ENCODE data around the gene C20orf96.
"Not testable (repeated sequence)": the region's sequence is repeated elsewhere in the genome, so short reads cannot be mapped to it uniquely, and the experiment has no call there.

C20orf96 gene

GRCh38 chr20:290084-290831 lies at the start of gene C20orf96:
TSS of gene C20orf96 (minus strand) at chr20:290750. CDS start at chr20:290610, 140 bp downstream.
- DNase-seq: peak; percentile 97

DNA sequence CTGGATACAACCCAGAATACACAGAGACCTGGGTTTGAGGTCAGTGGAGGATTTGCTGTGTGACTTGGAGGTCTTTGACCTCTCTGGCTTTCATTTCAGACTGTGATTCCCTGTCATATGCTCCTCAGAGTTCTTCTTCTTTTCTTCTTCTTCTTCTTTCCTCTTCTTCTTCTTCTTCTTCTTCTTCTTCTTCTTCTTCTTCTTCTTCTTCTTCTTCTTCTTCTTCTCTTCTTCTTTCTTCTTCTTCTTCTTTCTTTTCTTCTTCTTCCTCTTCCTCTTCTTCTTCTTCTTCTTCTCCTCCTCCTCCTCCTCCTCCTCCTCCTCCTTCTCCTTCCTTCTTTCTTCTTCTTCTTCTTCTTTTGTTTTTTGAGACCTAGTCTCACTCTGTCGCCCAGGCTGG lies 45.5 kb upstream of the C20orf96 start:
- not testable (repeated sequence) for DNase-seq

DNA sequence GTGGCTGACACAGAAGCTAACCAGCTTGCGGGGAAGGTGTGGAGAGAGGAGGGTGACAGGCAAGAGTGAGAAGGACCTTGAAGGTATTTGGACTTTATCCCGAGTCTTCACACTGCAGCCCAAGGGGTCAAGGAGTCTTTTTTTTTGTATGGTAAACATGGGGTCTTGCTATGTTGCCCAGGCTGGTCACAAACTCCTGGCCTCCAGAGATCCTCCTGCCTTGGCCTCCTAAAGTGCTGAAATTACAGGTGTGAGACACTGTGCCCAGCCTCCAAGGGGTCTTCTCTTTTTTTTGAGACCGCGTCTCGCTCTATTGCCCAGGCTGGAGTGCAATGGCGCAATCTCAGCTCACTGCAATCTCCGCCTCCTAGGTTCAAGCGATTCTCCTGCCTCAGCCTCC lies 44.0 kb upstream of the C20orf96 start:
- no peak for DNase-seq

DNA sequence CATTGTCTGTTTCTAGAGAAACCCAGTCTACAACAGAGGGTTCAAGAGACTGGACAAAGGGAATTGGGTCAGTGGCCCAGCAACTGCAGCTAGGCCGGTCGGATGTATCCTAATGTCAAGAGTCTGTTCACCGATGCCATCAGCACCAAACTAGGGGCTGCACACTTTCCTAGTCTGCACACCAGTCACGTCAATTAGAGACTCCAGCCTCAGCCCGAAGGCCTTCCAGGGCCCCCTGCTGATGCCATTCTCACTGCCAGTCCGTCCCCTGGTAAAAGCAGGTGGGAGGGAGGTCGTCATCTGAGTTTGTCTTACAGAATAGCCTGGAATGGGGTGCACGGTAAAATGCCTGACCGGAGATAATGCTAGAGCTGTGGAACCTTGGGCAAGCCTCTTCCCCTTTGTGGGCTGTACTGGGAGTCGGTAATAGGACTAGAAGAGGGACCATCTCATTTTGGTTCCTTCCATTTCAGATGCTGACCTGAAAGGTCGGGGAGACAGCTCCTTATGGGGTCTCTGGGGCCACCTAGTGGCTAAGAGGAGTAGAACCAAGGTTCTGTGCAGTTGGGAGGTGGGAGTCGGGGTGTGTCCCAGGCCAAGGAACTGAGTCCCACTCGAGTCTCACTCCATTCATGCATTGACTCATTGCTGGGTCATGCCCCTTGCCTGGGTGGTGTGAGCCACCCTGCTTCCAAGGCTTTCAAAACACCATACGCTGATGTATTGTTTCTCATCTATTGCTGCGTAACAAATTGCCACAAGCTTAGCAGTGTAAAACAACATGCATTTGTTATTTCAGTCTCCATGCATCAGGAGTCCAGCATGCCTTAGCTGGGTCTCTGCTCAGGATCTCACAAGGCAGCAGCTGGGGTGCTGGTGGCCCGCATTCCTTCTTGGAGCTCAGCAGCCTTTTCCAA lies 39.9 kb upstream of the C20orf96 start:
- peak; percentile 81 for DNase-seq

DNA sequence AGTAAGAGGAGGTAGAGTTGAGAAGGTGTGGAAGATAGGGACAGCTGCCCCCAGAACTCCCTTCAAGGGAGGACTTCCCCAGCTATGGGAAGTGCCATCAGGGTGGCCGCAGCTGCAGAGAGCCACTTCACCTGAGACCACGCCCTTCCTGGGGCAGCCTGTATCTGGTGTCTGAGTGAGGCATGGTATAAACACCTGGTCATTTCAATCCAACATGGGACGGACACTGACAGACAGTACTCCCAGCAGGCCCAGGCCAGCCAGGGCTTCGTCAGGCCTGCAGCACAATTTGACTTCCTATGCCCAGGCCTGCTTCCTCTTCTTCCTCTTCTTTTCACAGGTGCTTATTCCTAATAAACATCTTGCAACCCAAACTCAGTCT lies 39.3 kb upstream of the C20orf96 start:
- DNase-seq: no peak

DNA sequence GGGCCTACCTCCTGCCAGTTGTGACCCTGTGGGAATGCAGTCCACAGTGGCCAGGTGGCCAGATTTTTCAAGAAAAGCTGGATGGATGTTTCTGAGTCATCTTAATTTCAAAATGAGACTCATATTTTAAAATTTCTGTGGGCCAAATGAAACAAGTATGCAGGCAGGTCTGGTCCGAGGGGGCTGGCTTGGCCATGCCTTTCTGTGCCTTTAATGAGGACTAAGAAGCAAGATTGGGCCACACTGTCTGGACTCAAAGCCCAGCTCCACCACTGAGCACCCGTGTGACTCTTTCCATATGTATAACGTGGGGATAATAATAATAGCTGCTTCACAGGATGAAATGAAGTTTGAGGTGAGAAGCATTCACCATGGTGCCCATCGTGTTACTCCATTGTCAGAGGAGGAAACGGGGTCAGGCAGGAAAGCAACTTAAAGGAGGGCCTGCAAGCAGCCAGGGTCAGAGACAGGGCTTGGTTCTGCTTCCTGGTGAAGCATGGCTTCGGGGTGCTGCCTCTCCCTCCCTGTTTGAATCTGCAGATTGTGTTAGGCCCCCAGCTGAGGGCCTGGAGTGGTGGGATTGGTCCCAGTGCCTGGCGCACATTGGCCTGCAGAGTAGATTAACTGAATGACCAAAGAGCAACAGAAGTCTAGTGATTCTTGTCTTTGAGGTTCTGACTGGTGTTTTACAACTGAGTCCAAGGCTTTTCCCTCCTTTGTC lies 38.6 kb upstream of the C20orf96 start:
- DNase-seq: no peak

DNA sequence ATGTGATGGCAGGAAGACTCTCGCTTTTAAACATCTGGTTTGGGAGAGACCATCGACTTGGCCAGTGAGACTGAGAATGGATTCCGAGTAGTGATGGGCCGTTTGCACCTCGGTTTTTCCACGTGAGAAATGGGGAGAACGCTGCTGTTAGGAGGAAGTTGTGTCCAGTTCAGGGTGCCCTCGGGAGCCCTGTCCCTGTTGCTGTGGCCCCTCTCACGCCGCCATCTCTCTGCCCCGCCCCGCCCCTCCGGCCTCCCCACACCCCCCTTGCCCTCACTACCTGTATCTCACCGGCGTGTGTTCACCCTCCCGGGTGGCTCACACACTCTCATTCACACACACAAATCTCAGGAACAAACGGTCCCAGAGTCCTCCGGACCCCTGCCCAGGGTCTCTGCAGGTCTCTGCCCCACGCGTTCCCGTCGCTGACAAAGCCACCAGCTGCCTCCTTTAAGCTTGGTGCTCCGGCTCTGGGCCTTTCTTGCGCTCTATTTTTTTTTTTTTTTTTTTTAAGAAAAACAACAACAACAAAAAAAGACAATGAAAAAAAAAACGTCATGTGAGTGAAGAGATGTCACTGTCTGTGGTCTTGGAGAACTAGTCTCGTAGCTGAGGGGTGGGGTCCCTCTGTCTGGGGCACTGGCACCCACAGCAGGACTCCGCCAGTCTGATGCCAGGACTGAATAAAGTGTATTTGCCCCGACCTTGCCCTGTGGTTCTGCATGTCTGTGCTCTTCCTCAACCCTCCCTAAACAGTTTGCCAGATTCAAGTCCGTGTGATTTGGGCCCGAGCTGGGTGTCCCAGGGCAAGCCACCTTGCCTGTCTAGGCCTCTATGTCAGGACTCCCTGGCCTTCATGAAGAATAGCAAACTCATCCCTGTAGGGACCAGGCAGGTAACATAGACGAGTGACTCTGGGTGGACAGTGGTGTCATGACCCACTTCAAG lies 37.8 kb upstream of the C20orf96 start:
- no peak for DNase-seq

GRCh38 chr20:327186-328026 lies 36.9 kb upstream of the C20orf96 start:
- DNase-seq: peak; percentile 85

GRCh38 chr20:326645-327185 lies 36.2 kb upstream of the C20orf96 start:
- DNase-seq: peak; percentile 30

DNA sequence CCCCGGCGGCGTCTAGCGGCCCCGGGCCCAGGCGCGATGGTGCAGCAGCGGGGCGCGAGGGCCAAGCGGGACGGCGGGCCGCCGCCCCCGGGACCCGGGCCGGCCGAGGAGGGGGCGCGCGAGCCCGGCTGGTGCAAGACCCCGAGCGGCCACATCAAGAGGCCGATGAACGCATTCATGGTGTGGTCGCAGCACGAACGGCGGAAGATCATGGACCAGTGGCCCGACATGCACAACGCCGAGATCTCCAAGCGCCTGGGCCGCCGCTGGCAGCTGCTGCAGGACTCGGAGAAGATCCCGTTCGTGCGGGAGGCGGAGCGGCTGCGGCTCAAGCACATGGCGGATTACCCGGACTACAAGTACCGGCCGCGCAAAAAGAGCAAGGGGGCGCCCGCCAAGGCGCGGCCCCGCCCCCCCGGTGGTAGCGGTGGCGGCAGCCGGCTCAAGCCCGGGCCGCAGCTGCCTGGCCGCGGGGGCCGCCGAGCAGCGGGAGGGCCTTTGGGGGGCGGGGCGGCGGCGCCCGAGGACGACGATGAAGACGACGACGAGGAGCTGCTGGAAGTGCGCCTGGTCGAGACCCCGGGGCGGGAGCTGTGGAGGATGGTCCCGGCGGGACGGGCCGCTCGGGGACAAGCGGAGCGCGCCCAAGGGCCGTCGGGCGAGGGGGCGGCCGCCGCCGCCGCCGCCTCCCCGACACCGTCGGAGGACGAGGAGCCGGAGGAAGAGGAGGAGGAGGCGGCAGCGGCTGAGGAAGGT lies 35.5 kb upstream of the C20orf96 start:
- peak; percentile 50 for DNase-seq

DNA sequence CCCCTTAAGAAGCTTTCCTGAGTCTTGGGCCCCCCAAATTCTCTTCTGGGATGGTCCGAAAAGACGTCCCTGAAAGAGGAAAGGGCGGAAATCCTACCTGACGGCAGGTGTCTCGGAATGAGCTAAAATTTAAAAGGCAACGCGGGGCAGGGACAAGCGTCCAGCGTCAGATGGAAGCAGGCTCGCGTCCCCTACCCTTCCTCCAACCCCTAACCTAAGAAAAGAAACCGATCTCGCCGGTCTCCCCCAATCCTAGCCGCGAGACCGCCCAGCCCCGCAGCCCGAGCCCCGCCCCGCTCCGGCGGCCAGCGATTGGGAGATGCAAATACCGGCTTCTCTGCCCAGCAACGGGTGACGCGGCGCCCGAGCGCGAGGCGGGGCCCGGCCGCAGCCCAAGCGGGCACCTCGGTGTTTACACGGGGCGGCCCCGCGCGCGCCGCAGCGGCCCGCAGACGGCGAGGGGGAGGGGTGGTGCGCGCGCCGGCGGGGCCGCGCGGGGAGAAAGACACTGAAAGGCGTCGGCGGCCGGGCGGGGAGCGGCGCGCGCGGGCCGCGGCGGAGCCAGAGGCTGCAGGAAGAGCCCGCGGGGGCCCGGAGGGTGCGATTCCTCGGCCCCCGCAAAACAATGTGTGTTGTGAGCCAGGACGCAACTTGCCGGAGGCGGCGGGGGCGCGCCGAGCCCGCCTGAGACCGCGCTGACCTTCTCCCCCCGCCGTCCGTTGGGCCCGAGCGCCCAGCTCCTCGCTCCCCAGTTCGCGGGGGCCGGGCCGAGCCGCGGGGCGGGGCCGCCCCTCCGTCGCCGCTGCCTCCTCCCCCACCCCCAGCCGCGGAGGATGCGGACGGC lies 34.7 kb upstream of the C20orf96 start, which contains the start of gene SOX12:
SOX12 (plus strand) TSS at position 508 of the 844 bp plus-strand sequence. CDS start 373 bp downstream, outside the sequence.
- peak; percentile 92 for DNase-seq

GRCh38 chr20:324177-325044 lies 33.9 kb upstream of the C20orf96 start:
- peak; percentile 90 for DNase-seq

GRCh38 chr20:316316-317068 lies 25.9 kb upstream of the C20orf96 start:
- no peak for DNase-seq

- DNase-seq: no peak
Measured at GRCh38 chr20:313948-314347, 23.4 kb upstream of the C20orf96 start.

DNA sequence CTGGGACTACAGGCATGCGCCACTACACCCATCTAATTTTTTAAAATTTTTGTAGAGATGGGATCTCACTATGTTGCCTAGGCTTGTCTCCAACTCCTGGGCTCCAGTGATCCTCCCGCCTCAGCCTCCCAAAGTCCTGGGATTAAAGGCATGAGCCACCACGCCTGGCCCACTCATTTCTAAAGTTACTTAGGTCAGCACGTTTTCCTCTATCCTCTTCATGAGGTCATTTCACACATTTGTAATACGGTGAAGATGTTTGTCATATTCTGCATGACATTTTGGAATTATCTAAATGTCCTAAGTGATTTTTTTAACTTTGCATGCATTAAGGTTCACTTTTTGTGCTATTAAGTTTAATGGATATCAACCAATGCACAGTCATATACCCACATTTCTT lies 22.9 kb upstream of the C20orf96 start:
- DNase-seq: no peak

- no peak for DNase-seq
Measured at GRCh38 chr20:312866-313265, 22.3 kb upstream of the C20orf96 start.

- no peak for DNase-seq
Measured at GRCh38 chr20:312067-312466, 21.5 kb upstream of the C20orf96 start.

Measured in hematopoietic multipotent progenitor cell treated with erythropoietin and hydrocortisone succinate and interleukin-3 and kit ligand, for 8 days (in vitro differentiated cells).